Suppressor macrophage treated with lipopolysaccharide for 4 hours (primary cell): ENCODE data around the gene ITPR1.

Experiments
- DNase-seq: peaks from one replicate; pipeline ENCODE4 v3.0.0-alpha.2; 2020

The ITPR1 gene

GRCh38 chr3:4690277-4690676 is 197.1 kb downstream of the ITPR1 start:
- DNase-seq, result no peak

DNA sequence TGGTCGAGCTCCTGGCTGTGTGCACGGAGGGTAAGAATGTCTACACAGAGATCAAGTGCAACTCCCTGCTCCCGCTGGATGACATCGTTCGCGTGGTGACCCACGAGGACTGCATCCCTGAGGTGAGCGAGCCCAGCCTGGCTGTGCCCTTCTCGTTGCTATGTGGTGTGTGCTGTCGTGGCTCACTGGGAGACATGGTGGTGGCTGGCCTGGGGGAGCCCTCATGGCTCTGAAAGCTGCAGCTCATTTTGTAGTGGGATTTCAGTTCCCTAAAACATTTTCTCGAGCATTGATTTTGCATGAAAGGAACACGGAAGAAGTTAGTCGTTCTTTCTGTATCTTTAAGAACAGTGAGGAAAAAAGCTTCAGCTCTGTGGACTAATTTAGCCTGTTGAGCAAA is 200.5 kb downstream of the ITPR1 start:
- no peak for DNase-seq

GRCh38 chr3:4695846-4696245 is 202.7 kb downstream of the ITPR1 start:
- DNase-seq, result no peak

GRCh38 chr3:4696266-4696665 is 203.1 kb downstream of the ITPR1 start:
- no peak for DNase-seq

GRCh38 chr3:4698125-4698821 is 205.1 kb downstream of the ITPR1 start:
- no peak for DNase-seq

DNA sequence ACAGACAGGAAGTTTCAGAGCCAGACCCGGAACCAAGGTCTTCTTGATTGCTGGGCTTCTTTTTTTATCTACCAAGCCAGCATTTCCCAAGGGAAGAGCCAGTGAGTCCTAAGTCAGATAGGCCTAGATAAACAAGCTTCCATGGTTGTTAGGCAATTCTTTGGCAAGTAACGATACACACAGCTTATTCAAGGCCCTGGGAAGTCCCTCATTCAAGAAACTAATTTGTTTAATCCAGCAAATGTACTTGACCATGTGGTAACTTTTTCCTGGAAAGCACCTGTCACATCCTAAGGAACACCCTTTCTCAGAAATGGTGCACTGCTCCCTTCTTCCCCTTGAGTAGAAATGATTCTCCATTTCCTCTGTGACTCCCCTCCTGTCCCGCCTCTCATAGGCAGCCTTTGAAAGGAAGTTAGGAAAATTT is 209.9 kb downstream of the ITPR1 start:
- no peak for DNase-seq

DNA sequence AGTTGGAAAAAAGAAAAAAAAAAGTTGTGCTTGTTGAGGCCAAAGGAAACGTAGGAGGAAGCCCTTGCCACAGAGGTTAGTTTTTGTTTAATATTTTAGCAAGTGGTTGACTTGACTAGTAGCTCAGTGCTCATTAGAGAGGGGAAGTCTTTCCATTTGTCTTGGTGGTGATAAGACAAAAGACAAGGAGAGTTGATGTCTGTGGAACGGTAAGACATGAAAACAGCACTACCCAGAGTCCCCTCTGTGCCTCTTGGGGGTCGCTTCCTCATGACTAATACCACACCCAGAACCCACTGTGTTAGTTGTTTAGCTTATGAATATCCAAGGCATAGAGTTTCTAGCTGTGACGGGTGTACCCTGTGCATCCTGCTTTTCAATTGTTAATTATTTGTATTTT is 211.4 kb downstream of the ITPR1 start:
- no peak for DNase-seq

- no peak for DNase-seq
These were observed 214.2 kb downstream of the ITPR1 start for GRCh38 chr3:4707324-4707723.

GRCh38 chr3:4708230-4708629 is 215.1 kb downstream of the ITPR1 start:
- no peak for DNase-seq

GRCh38 chr3:4709341-4709740 is 216.2 kb downstream of the ITPR1 start:
- DNase-seq, result no peak

GRCh38 chr3:4710191-4710590 is 217.0 kb downstream of the ITPR1 start:
- no peak for DNase-seq

- DNase-seq, result no peak
These were observed 218.5 kb downstream of the ITPR1 start for GRCh38 chr3:4711680-4711992.

GRCh38 chr3:4712109-4712508 is 219.0 kb downstream of the ITPR1 start:
- DNase-seq, result peak; percentile 81

DNA sequence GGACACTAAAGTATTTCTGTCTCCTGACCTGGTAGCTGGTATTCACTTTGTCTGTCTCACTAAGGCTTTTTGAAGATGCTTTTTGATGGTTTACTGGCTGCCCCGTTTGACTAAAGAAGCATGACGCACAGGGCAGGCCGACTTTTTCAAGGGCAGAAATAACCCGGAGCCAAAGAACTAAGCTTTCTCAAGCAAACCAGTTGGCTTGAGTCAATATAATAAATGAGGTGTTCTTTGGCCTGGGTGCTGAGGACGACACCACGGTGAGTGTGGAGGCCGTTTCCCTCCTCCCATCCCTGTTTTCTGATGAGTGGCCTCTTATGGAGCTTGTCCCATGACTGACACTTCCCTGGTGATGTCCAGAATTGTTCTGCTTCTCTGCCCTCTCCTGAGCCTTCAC is 220.9 kb downstream of the ITPR1 start:
- no peak for DNase-seq

- DNase-seq, result no peak
These were observed 223.1 kb downstream of the ITPR1 start for GRCh38 chr3:4716266-4716665.

DNA sequence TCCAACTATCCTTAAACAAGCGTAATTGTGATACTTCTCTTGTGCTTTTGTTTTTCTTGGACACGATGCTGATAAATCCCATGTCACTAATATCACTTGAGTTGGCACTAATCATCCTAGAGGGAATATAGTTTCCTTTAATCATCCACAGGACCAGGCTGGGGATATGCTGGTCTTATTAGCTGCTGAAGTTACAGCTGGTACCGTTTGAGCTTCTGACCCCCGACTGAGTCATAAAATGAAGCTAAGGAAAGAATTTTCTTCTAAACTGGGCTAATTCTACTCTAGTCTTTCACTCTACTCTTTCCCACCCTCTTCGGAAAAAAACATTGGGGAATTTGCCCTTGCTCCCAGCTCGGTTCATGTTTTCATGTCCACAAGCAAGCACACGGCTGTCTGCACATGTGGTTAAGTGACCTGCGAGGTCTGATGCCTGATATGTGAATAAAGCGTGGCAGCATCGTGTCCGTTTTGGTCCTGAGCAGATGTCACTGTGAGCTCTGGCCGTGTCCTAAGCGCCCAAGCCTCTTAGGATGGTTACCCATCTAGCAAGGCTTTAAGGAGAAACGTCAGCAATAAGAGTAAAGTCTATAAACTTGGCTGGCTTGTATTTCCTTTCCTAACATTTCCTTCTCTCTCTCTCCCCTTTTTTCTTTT is 223.7 kb downstream of the ITPR1 start:
- DNase-seq, result no peak

GRCh38 chr3:4717363-4717740 is 224.2 kb downstream of the ITPR1 start:
- no peak for DNase-seq

DNA sequence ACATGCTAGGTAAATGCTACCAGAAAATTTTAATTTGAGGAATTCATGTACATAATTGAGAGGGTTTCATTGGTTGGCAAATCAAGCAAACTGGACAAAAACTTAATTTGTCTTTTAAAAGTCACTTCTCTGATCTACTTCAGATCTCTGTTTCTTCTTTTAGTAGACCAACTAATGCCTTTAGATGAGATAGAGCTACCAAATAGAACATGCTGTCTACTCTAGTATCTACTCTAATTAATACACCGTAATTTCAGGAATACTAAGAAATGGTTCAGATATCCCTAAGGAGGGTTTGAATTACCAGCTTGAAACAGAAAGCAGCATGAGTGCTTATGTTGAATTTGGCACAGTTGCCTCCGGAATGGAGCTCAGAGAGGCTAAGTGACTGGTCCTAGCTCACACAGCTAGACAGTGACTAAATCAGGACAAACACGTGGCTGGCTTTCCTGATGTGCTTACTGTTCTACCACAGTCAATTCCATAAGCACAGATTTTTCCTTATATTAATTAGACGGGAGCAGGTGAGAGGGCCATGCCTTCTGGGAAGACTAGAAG is 225.1 kb downstream of the ITPR1 start:
- no peak for DNase-seq

DNA sequence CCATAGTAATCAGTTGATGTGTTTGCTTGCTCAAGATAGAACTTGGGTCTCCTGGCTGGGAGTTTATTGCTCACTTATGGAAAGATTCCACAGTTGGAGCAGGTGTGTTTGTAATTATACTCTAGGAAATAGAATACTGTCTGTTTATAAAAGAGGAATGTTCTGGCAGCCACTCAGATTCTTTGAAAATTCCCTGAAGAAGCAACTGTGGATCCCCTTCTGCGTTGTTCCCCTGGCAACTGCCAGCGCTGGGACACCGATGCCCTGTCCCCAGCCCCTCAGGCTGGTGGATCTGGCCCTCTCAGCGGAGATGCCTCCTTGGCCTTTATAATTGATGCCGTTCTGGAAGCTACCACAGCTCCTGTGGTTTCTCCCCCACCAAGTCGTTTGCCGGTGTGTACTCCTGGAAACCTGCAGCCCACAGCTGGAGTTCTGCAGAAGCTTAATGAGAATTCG is 225.9 kb downstream of the ITPR1 start:
- DNase-seq, result no peak

GRCh38 chr3:4720316-4721075 is 227.3 kb downstream of the ITPR1 start:
- peak; percentile 17 for DNase-seq

- no peak for DNase-seq
These were observed 228.4 kb downstream of the ITPR1 start for GRCh38 chr3:4721511-4721911.

GRCh38 chr3:4722103-4722502 is 229.0 kb downstream of the ITPR1 start:
- peak; percentile 63 for DNase-seq

DNA sequence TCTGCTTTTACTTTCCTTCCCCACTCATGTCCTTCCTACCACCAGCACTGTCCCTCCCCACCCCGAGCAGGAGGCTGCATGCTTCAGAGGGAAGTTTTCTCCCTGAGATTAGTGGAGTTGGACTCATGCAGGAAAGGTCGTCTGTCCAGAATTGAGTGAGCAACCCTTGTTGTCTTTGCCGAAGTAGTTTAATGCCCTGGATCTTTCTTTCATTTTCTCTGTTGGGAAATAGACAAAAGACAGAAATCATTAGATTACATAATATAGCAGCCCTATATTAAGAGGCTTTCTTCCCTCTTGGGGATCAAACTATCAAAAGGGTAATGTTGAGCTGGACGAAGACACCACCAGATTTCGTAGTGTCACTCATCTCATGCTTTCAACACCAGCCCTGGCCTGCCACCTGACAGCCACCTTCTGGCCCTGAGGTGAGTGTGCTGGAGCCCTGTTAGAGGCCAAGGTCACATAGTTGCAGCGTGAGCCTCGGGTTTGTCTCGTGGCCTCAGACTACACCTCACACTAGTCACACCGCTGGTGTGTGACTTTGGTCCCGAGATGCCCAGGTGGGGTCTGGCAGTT is 231.0 kb downstream of the ITPR1 start:
- peak; percentile 71 for DNase-seq

- DNase-seq, result no peak
These were observed 233.4 kb downstream of the ITPR1 start for GRCh38 chr3:4726549-4726948.
